Activated naive CD8-positive, alpha-beta T cell (primary cell): ENCODE results near the gene UGT8.
"Not testable (repeated sequence)": the region's sequence is repeated elsewhere in the genome, so short reads cannot be mapped to it uniquely, and the experiment has no call there.

Experiments used
- H3K27ac Mint-ChIP-seq: one replicate; pipeline ENCODE4 v1.8.0; 2021; ENCODE audit warnings: mixed read lengths
- H3K27me3 Mint-ChIP-seq: one replicate; pipeline ENCODE4 v1.8.0; 2021; ENCODE audit warnings: mixed read lengths
- H3K36me3 Mint-ChIP-seq: one replicate; pipeline ENCODE4 v1.8.0; 2021; ENCODE audit warnings: mixed read lengths
- H3K4me1 Mint-ChIP-seq: one replicate; pipeline ENCODE4 v1.8.0; 2021; ENCODE audit warnings: low read depth, mixed read lengths
- H3K4me3 Mint-ChIP-seq: one replicate; pipeline ENCODE4 v1.8.0; 2021; ENCODE audit warnings: mild to moderate bottlenecking, mixed read lengths
- H3K9me3 Mint-ChIP-seq: one replicate; pipeline ENCODE4 v1.8.0; 2021; ENCODE audit warnings: low read depth, mixed read lengths

UGT8 gene

GRCh38 chr4:114599231-114599902 is 760 bp downstream of the UGT8 start:
- Mint-ChIP-seq H3K4me1 (peaks cover 16% of the 10 kb centered on the region), H3K9me3 (no peaks in the 10 kb centered on the region), H3K27ac (no peak overlapping the region), H3K27me3 (peaks cover 20% of the 10 kb centered on the region), H3K36me3 (no peaks in the 10 kb centered on the region), H3K4me3 (peak overlapping the region; percentile 62)

- Mint-ChIP-seq H3K4me1 (peaks cover 16% of the 10 kb centered on the region), H3K9me3 (no peaks in the 10 kb centered on the region), H3K27me3 (peaks cover 21% of the 10 kb centered on the region), H3K36me3 (no peaks in the 10 kb centered on the region), H3K27ac (no peak overlapping the region), H3K4me3 (peak overlapping the region; percentile 62)
These were observed 1.4 kb downstream of the UGT8 start for GRCh38 chr4:114599903-114600552.

- no peaks in the 10 kb centered on the region for H3K36me3 Mint-ChIP-seq
- H3K4me3 Mint-ChIP-seq, result no peak overlapping the region
- H3K27ac Mint-ChIP-seq, result no peak overlapping the region
- H3K4me1 Mint-ChIP-seq, result peaks cover 16% of the 10 kb centered on the region
- no peaks in the 10 kb centered on the region for H3K9me3 Mint-ChIP-seq
- peaks cover 19% of the 10 kb centered on the region for H3K27me3 Mint-ChIP-seq
These were observed 2.1 kb downstream of the UGT8 start for GRCh38 chr4:114600672-114601071.

- Mint-ChIP-seq H3K9me3 (no peaks in the 10 kb centered on the region), H3K36me3 (no peaks in the 10 kb centered on the region), H3K4me1 (peaks cover 16% of the 10 kb centered on the region), H3K27ac (no peak overlapping the region), H3K27me3 (peaks cover 14% of the 10 kb centered on the region), H3K4me3 (no peak overlapping the region)
These were observed 2.9 kb downstream of the UGT8 start for GRCh38 chr4:114601304-114602052.

- no peak overlapping the region for H3K27ac Mint-ChIP-seq
- peaks cover 10% of the 10 kb centered on the region for H3K4me1 Mint-ChIP-seq
- H3K27me3 Mint-ChIP-seq, result peaks cover 10% of the 10 kb centered on the region
- no peak overlapping the region for H3K4me3 Mint-ChIP-seq
- H3K36me3 Mint-ChIP-seq, result no peaks in the 10 kb centered on the region
- no peaks in the 10 kb centered on the region for H3K9me3 Mint-ChIP-seq
These were observed 4.9 kb downstream of the UGT8 start for GRCh38 chr4:114603497-114603896.

- H3K4me3 Mint-ChIP-seq, result no peak overlapping the region
- H3K9me3 Mint-ChIP-seq, result no peaks in the 10 kb centered on the region
- H3K27me3 Mint-ChIP-seq, result peaks cover 2% of the 10 kb centered on the region
- no peaks in the 10 kb centered on the region for H3K4me1 Mint-ChIP-seq
- no peaks in the 10 kb centered on the region for H3K36me3 Mint-ChIP-seq
- H3K27ac Mint-ChIP-seq, result no peak overlapping the region
These were observed 7.6 kb downstream of the UGT8 start for GRCh38 chr4:114606245-114606644.

GRCh38 chr4:114607056-114607455 is 8.4 kb downstream of the UGT8 start:
- no peak overlapping the region for H3K4me3 Mint-ChIP-seq
- H3K4me1 Mint-ChIP-seq, result no peaks in the 10 kb centered on the region
- peaks cover 2% of the 10 kb centered on the region for H3K27me3 Mint-ChIP-seq
- no peaks in the 10 kb centered on the region for H3K36me3 Mint-ChIP-seq
- H3K9me3 Mint-ChIP-seq, result no peaks in the 10 kb centered on the region
- no peak overlapping the region for H3K27ac Mint-ChIP-seq

GRCh38 chr4:114613560-114613959 is 15.0 kb downstream of the UGT8 start:
- Mint-ChIP-seq H3K27ac (no peak overlapping the region), H3K9me3 (no peaks in the 10 kb centered on the region), H3K27me3 (peaks cover 4% of the 10 kb centered on the region), H3K4me1 (no peaks in the 10 kb centered on the region), H3K36me3 (no peaks in the 10 kb centered on the region), H3K4me3 (no peak overlapping the region)

GRCh38 chr4:114615435-114615834 is 16.8 kb downstream of the UGT8 start:
- Mint-ChIP-seq H3K4me1 (no peaks in the 10 kb centered on the region), H3K36me3 (no peaks in the 10 kb centered on the region)

GRCh38 chr4:114616036-114616435 is 17.4 kb downstream of the UGT8 start:
- H3K36me3 Mint-ChIP-seq, H3K27me3 Mint-ChIP-seq, H3K4me3 Mint-ChIP-seq: not testable (repeated sequence)

More at GRCh38 chr4:114615435-114615834, 16.8 kb downstream of the UGT8 start:
- H3K27ac Mint-ChIP-seq, result no peak overlapping the region
- H3K4me3 Mint-ChIP-seq, result no peak overlapping the region
- peaks cover 4% of the 10 kb centered on the region for H3K27me3 Mint-ChIP-seq
- no peaks in the 10 kb centered on the region for H3K9me3 Mint-ChIP-seq

GRCh38 chr4:114626196-114626595 is 27.6 kb downstream of the UGT8 start:
- no peak overlapping the region for H3K4me3 Mint-ChIP-seq
- no peaks in the 10 kb centered on the region for H3K36me3 Mint-ChIP-seq
- H3K27ac Mint-ChIP-seq, result no peak overlapping the region
- no peaks in the 10 kb centered on the region for H3K4me1 Mint-ChIP-seq
- H3K27me3 Mint-ChIP-seq, result peaks cover 6% of the 10 kb centered on the region
- H3K9me3 Mint-ChIP-seq, result no peaks in the 10 kb centered on the region

More at GRCh38 chr4:114616036-114616435, 17.4 kb downstream of the UGT8 start:
- H3K27ac Mint-ChIP-seq, H3K9me3 Mint-ChIP-seq, H3K4me1 Mint-ChIP-seq: not testable (repeated sequence)

GRCh38 chr4:114636192-114636935 is 37.8 kb downstream of the UGT8 start:
- Mint-ChIP-seq H3K4me3 (no peak overlapping the region), H3K27me3 (peaks cover 5% of the 10 kb centered on the region), H3K4me1 (no peaks in the 10 kb centered on the region), H3K27ac (no peak overlapping the region), H3K9me3 (no peaks in the 10 kb centered on the region), H3K36me3 (no peaks in the 10 kb centered on the region)

GRCh38 chr4:114642173-114642780 is 43.7 kb downstream of the UGT8 start:
- peaks cover 3% of the 10 kb centered on the region for H3K27me3 Mint-ChIP-seq
- no peak overlapping the region for H3K4me3 Mint-ChIP-seq
- H3K9me3 Mint-ChIP-seq, result no peaks in the 10 kb centered on the region
- H3K4me1 Mint-ChIP-seq, result no peaks in the 10 kb centered on the region
- H3K27ac Mint-ChIP-seq, result no peak overlapping the region
- no peaks in the 10 kb centered on the region for H3K36me3 Mint-ChIP-seq

- no peaks in the 10 kb centered on the region for H3K4me1 Mint-ChIP-seq
- no peak overlapping the region for H3K4me3 Mint-ChIP-seq
- H3K27me3 Mint-ChIP-seq, result peaks cover 3% of the 10 kb centered on the region
- no peaks in the 10 kb centered on the region for H3K9me3 Mint-ChIP-seq
- no peaks in the 10 kb centered on the region for H3K36me3 Mint-ChIP-seq
- no peak overlapping the region for H3K27ac Mint-ChIP-seq
These were observed 51.3 kb downstream of the UGT8 start for GRCh38 chr4:114649908-114650307.
